Activated CD8-positive, alpha-beta T cell treated with anti-CD3 and anti-CD28 coated beads, Interleukin-2, amount 10 ng/mL, durations not matched to agents 7 days and 5 days (primary cell): ENCODE results near the gene GPLD1. TPM values are rescaled to one million over a fixed set of nuclear protein-coding genes. Genes with fewer than 3 reads are reported as not detected.

Experiments used
- ATAC-seq: fragments of 150-1000 bp; cut with Tn5 transposase; one replicate; pipeline ENCODE4 v1.10.0; 2021; ENCODE audit warnings: moderate library complexity
- CTCF ChIA-PET: fragments of 350-600 bp; sonication (Branson Sonifier 250); formaldehyde crosslinking; loops from one replicate; lab custom pipeline; 2021; ENCODE audit warnings: antibody characterized with exemption; lab: Charles Lee
- POLR2A ChIA-PET: fragments of 350-600 bp; sonication (Branson Sonifier 250); formaldehyde crosslinking; loops from one replicate; lab custom pipeline; 2021; ENCODE audit warnings: antibody characterized with exemption; lab: Charles Lee
- DNase-seq: peaks from one replicate; pipeline ENCODE4 v3.0.0-alpha.2; 2020
- H3K27ac Mint-ChIP-seq: one replicate; pipeline ENCODE4 v1.8.0; 2021; ENCODE audit warnings: mild to moderate bottlenecking, mixed read lengths
- H3K27me3 Mint-ChIP-seq: one replicate; pipeline ENCODE4 v1.8.0; 2021; ENCODE audit warnings: low read depth, mixed read lengths
- H3K36me3 Mint-ChIP-seq: one replicate; pipeline ENCODE4 v1.8.0; 2021; ENCODE audit warnings: low read depth, mixed read lengths
- H3K4me1 Mint-ChIP-seq: one replicate; pipeline ENCODE4 v1.8.0; 2021; ENCODE audit warnings: low read depth, mixed read lengths
- H3K4me3 Mint-ChIP-seq: one replicate; pipeline ENCODE4 v1.8.0; 2021; ENCODE audit warnings: mild to moderate bottlenecking, mixed read lengths
- H3K9me3 Mint-ChIP-seq: one replicate; pipeline ENCODE4 v1.8.0; 2022; ENCODE audit warnings: mixed read lengths; ENCODE audit not compliant: insufficient read depth
- total RNA-seq, 2 experiments: library from RNA; stranded (reverse); gene quantifications; one replicate each; pipeline ENCODE4 v1.2.3, GENCODE V29; 2021

Gene GPLD1
- total RNA-seq = under 1 TPM; 0.34 to 0.45 TPM

- H3K27ac Mint-ChIP-seq = no peak within 1 kb of the TSS
- ATAC-seq (no peak), DNase-seq (no peak)
- H3K27me3 Mint-ChIP-seq = peaks cover 2% of the 10 kb centered on the region
- peaks cover 9% of the 10 kb centered on the region for H3K4me1 Mint-ChIP-seq
- CTCF ChIA-PET = no interaction called here
- H3K36me3 Mint-ChIP-seq = no peaks in the 10 kb centered on the region
- POLR2A ChIA-PET = no interaction called here
- no peak within 1 kb of the TSS for H3K4me3 Mint-ChIP-seq
- H3K9me3 Mint-ChIP-seq = no peaks in the 10 kb centered on the region
Observed at GRCh38 chr6:24489470-24489869, at the start of gene GPLD1. GPLD1 (minus strand) TSS chr6:24489578; CDS start chr6:24489511, 67 bp downstream.

- POLR2A ChIA-PET = no interaction called here
Observed at GRCh38 chr6:24537771-24538385, 48.5 kb upstream of the GPLD1 start.

GRCh38 chr6:24537082-24537699 is 47.8 kb upstream of the GPLD1 start:
- ATAC-seq = no peak
- CTCF ChIA-PET = interaction anchor here (1.2 to 2.5 kb wide), 4 partner anchors 10 to 44 kb away, joined by 4 to 12 read pairs (median 4); no protein-coding TSS in a partner anchor

More at GRCh38 chr6:24537771-24538385, 48.5 kb upstream of the GPLD1 start:
- Mint-ChIP-seq H3K9me3 (no peaks in the 10 kb centered on the region), H3K4me3 (no peak overlapping the region), H3K4me1 (no peaks in the 10 kb centered on the region), H3K36me3 (no peaks in the 10 kb centered on the region), H3K27me3 (no peaks in the 10 kb centered on the region), H3K27ac (no peak overlapping the region)
- CTCF ChIA-PET = interaction anchor here (1.8 kb wide), 1 partner anchor 9 kb away, joined by 4 read pairs; no protein-coding TSS in a partner anchor
- ATAC-seq (no peak), DNase-seq (no peak)

GRCh38 chr6:24536466-24536865 is 47.1 kb upstream of the GPLD1 start:
- DNase-seq (no peak), ATAC-seq (no peak)
- Mint-ChIP-seq H3K27me3 (no peaks in the 10 kb centered on the region), H3K36me3 (no peaks in the 10 kb centered on the region), H3K4me1 (no peaks in the 10 kb centered on the region), H3K4me3 (no peak overlapping the region), H3K27ac (no peak overlapping the region), H3K9me3 (no peaks in the 10 kb centered on the region)
- CTCF ChIA-PET = interaction anchor here (1.2 to 2.5 kb wide), 3 partner anchors 11 to 45 kb away, joined by 4 to 12 read pairs (median 4); no protein-coding TSS in a partner anchor
- POLR2A ChIA-PET = no interaction called here

More at GRCh38 chr6:24537082-24537699, 47.8 kb upstream of the GPLD1 start:
- no peaks in the 10 kb centered on the region for H3K4me1 Mint-ChIP-seq
- no peaks in the 10 kb centered on the region for H3K36me3 Mint-ChIP-seq
- no peaks in the 10 kb centered on the region for H3K9me3 Mint-ChIP-seq
- POLR2A ChIA-PET = no interaction called here
- H3K27me3 Mint-ChIP-seq = no peaks in the 10 kb centered on the region
- no peak overlapping the region for H3K4me3 Mint-ChIP-seq
- DNase-seq = no peak
- H3K27ac Mint-ChIP-seq = no peak overlapping the region

- POLR2A ChIA-PET = no interaction called here
- CTCF ChIA-PET = interaction anchor here (1.5 to 2.5 kb wide), 2 partner anchors 12 to 46 kb away, joined by 4 to 12 read pairs; no protein-coding TSS in a partner anchor
Observed at GRCh38 chr6:24535210-24535609, 45.8 kb upstream of the GPLD1 start.

GRCh38 chr6:24534329-24534728 is 45.0 kb upstream of the GPLD1 start:
- ChIA-PET POLR2A (no interaction called here), CTCF (no interaction called here)
- H3K27ac Mint-ChIP-seq = no peak overlapping the region
- H3K4me3 Mint-ChIP-seq = no peak overlapping the region
- ATAC-seq (no peak), DNase-seq (no peak)
- no peaks in the 10 kb centered on the region for H3K27me3 Mint-ChIP-seq
- no peaks in the 10 kb centered on the region for H3K4me1 Mint-ChIP-seq
- no peaks in the 10 kb centered on the region for H3K36me3 Mint-ChIP-seq
- H3K9me3 Mint-ChIP-seq = no peaks in the 10 kb centered on the region

More at GRCh38 chr6:24535210-24535609, 45.8 kb upstream of the GPLD1 start:
- Mint-ChIP-seq H3K27me3 (no peaks in the 10 kb centered on the region), H3K9me3 (no peaks in the 10 kb centered on the region), H3K4me1 (no peaks in the 10 kb centered on the region), H3K27ac (no peak overlapping the region), H3K36me3 (no peaks in the 10 kb centered on the region), H3K4me3 (no peak overlapping the region)
- ATAC-seq = no peak
- DNase-seq = no peak

GRCh38 chr6:24529985-24530384 is 40.6 kb upstream of the GPLD1 start:
- H3K27me3 Mint-ChIP-seq = no peaks in the 10 kb centered on the region
- H3K27ac Mint-ChIP-seq = no peak overlapping the region
- H3K4me1 Mint-ChIP-seq = peaks cover 5% of the 10 kb centered on the region
- CTCF ChIA-PET = interaction anchor here (0.6 kb wide), 1 partner anchor 50 kb away, joined by 4 read pairs; no protein-coding TSS in a partner anchor
- POLR2A ChIA-PET = no interaction called here
- no peaks in the 10 kb centered on the region for H3K9me3 Mint-ChIP-seq
- DNase-seq (no peak), ATAC-seq (no peak)
- no peak overlapping the region for H3K4me3 Mint-ChIP-seq
- no peaks in the 10 kb centered on the region for H3K36me3 Mint-ChIP-seq

- peak; percentile 37 for DNase-seq
- POLR2A ChIA-PET = interaction anchor here (0.6 kb wide), 1 partner anchor 197 kb away, joined by 3 read pairs; no protein-coding TSS in a partner anchor
- CTCF ChIA-PET = interaction anchor here (1.6 to 2.7 kb wide), 3 partner anchors 12 to 30 kb away, joined by 4 to 16 read pairs (median 10); partner anchors contain the start of gene ALDH5A1
- H3K4me3 Mint-ChIP-seq = no peak overlapping the region
- H3K36me3 Mint-ChIP-seq = no peaks in the 10 kb centered on the region
- H3K4me1 Mint-ChIP-seq = peaks cover 6% of the 10 kb centered on the region
- H3K9me3 Mint-ChIP-seq = no peaks in the 10 kb centered on the region
- peak; percentile 44 for ATAC-seq
- no peak overlapping the region for H3K27ac Mint-ChIP-seq
- no peaks in the 10 kb centered on the region for H3K27me3 Mint-ChIP-seq
Observed at GRCh38 chr6:24524805-24525204, 35.4 kb upstream of the GPLD1 start.

GRCh38 chr6:24524329-24524728 is 35.0 kb upstream of the GPLD1 start:
- ChIA-PET POLR2A (interaction anchor here (0.6 kb wide), 1 partner anchor 197 kb away, joined by 3 read pairs; no protein-coding TSS in a partner anchor), CTCF (interaction anchor here (0.9 to 2.7 kb wide), 5 partner anchors 13 to 52 kb away, joined by 3 to 16 read pairs (median 4); partner anchors contain the start of gene ALDH5A1)
- ATAC-seq (no peak), DNase-seq (no peak)
- Mint-ChIP-seq H3K9me3 (no peaks in the 10 kb centered on the region), H3K36me3 (no peaks in the 10 kb centered on the region), H3K27ac (no peak overlapping the region), H3K4me3 (no peak overlapping the region), H3K27me3 (no peaks in the 10 kb centered on the region), H3K4me1 (peaks cover 6% of the 10 kb centered on the region)

- no peaks in the 10 kb centered on the region for H3K27me3 Mint-ChIP-seq
- H3K4me1 Mint-ChIP-seq = peaks cover 11% of the 10 kb centered on the region
- ATAC-seq (no peak), DNase-seq (no peak)
- no peak overlapping the region for H3K27ac Mint-ChIP-seq
- no peaks in the 10 kb centered on the region for H3K9me3 Mint-ChIP-seq
- no peaks in the 10 kb centered on the region for H3K36me3 Mint-ChIP-seq
- CTCF ChIA-PET = interaction anchor here (1.1 to 4.6 kb wide), 7 partner anchors 9 to 98 kb away, joined by 3 to 21 read pairs (median 7); partner anchors contain the start of gene ALDH5A1
- H3K4me3 Mint-ChIP-seq = no peak overlapping the region
- POLR2A ChIA-PET = no interaction called here
Observed at GRCh38 chr6:24522228-24523176, 33.1 kb upstream of the GPLD1 start.

GRCh38 chr6:24520929-24521546 is 31.7 kb upstream of the GPLD1 start:
- no peaks in the 10 kb centered on the region for H3K36me3 Mint-ChIP-seq
- peak; percentile 46 for DNase-seq
- POLR2A ChIA-PET = no interaction called here
- H3K4me1 Mint-ChIP-seq = peaks cover 12% of the 10 kb centered on the region
- ATAC-seq = peak; percentile 73
- no peaks in the 10 kb centered on the region for H3K9me3 Mint-ChIP-seq
- no peak overlapping the region for H3K4me3 Mint-ChIP-seq
- CTCF ChIA-PET = interaction anchor here (0.6 to 4.6 kb wide), 11 partner anchors 11 to 192 kb away, joined by 3 to 21 read pairs (median 3); partner anchors contain the start of gene ALDH5A1
- H3K27ac Mint-ChIP-seq = no peak overlapping the region
- no peaks in the 10 kb centered on the region for H3K27me3 Mint-ChIP-seq
